Testis (tissue), 3 donors: ENCODE data around the gene CD34. TPM values are rescaled to one million over a fixed set of nuclear protein-coding genes. Genes with fewer than 3 reads are reported as not detected.

Experiments
- DNase-seq: peaks from one replicate; pipeline ENCODE4 v3.0.0-alpha.2; 2019
- H3K27ac ChIP-seq, 2 donors: fragments of 200-600 bp; sonication (generic); one replicate each; pipeline ENCODE4 v1.5.1; 2019
- H3K27me3 ChIP-seq: fragments of 200-600 bp; sonication (generic); one replicate; pipeline ENCODE4 v1.5.1; 2019
- H3K36me3 ChIP-seq: fragments of 200-600 bp; sonication (generic); one replicate; pipeline ENCODE4 v1.5.1; 2017; ENCODE audit warnings: low read depth; ENCODE audit errors: missing control alignments
- H3K4me1 ChIP-seq: fragments of 200-600 bp; sonication (generic); one replicate; pipeline ENCODE4 v1.5.1; 2019
- H3K4me3 ChIP-seq, 2 donors: fragments of 200-600 bp; sonication (generic); one replicate each; pipeline ENCODE4 v1.5.1; 2017 to 2019
- H3K9me3 ChIP-seq: fragments of 200-600 bp; sonication (generic); one replicate; pipeline ENCODE4 v1.5.1; 2017
- CTCF ChIP-seq, 3 experiments: fragments of 450-650 bp in 2 of 3; fragments of 200-600 bp in 1 of 3; sonication (generic) in 1 of 3; IDR thresholded peaks; one replicate each; pipeline ENCODE4 v1.5.1; 2016 to 2019; ENCODE audit warnings: antibody characterized with exemption in 3 of 3, mild to moderate bottlenecking in 2 of 3, moderate library complexity in 1 of 3
- POLR2A ChIP-seq: fragments of 450-650 bp; IDR thresholded peaks from one replicate; pipeline ENCODE4 v1.6.1; 2017; ENCODE audit warnings: antibody characterized with exemption, mild to moderate bottlenecking, moderate library complexity
- WGBS, 2 donors: methylation state at CpG; one replicate each; pipeline ENCODE4 v1.1.5; 2018; 5-methylcytosine and 5-hydroxymethylcytosine counted together
- intact Hi-C: fragments of 100-400 bp; cut with DNase I; formaldehyde crosslinking; loops from one replicate; pipeline ENCODE4 v1.15.1; 2023; ENCODE audit warnings: low total_unique reads
- polyA plus RNA-seq: library from polyadenylated mRNA; stranded (reverse); fragments of 350-450 nt; fragmentation: Illumina TruSeq; extraction: RNeasy Lipid Tissue Mini Kit (QIAGEN cat#74804); gene quantifications from one replicate; pipeline ENCODE4 v1.2.3, GENCODE V29; 2014; ENCODE audit warnings: low read depth, low replicate concordance; ENCODE audit not compliant: insufficient read depth
- total RNA-seq, 2 donors: library from RNA; depleted of rRNA; stranded (reverse); fragments of >200 nt; gene quantifications; one replicate each; pipeline ENCODE4 v1.2.3, GENCODE V29; 2016

Gene CD34
- total and polyA plus RNA-seq, 3 donors from 2014 or later, result 28.3 to 70.7 (median 32.5) TPM

GRCh38 chr1:207858806-207859205, 52.1 kb downstream of the CD34 start:
- Histone ChIP-seq H3K27me3 (no peaks in the 10 kb centered on the region), H3K36me3 (no peaks in the 10 kb centered on the region), H3K27ac (no peak overlapping the region), H3K4me1 (peaks cover under 1% of the 10 kb centered on the region), H3K4me3 (no peak overlapping the region), H3K9me3 (no peaks in the 10 kb centered on the region)
- intact Hi-C loops, result no loop called here
- no peak for DNase-seq
- WGBS, 2 donors, result 55 to 65% methylated on average over 4 of the region's 4 CpGs
- TF ChIP-seq CTCF (IDR thresholded peaks at IDR 0.05) (no peak), POLR2A (no peak)

- Histone ChIP-seq H3K36me3 (no peaks in the 10 kb centered on the region), H3K27me3 (no peaks in the 10 kb centered on the region), H3K9me3 (no peaks in the 10 kb centered on the region), H3K27ac (no peak overlapping the region), H3K4me3 (no peak overlapping the region), H3K4me1 (no peaks in the 10 kb centered on the region)
- WGBS, 2 donors, result 77 to 88% methylated on average over 1 of the region's 1 CpG
- DNase-seq, result no peak
- TF ChIP-seq POLR2A (no peak), CTCF (IDR thresholded peaks at IDR 0.05) (no peak)
- intact Hi-C loops, result no loop called here
Measured at GRCh38 chr1:207858281-207858680, 52.6 kb downstream of the CD34 start.

- H3K27ac ChIP-seq, result no peak overlapping the region
Measured at GRCh38 chr1:207857447-207857846, 53.5 kb downstream of the CD34 start.

GRCh38 chr1:207856276-207857023, 54.5 kb downstream of the CD34 start:
- H3K27ac ChIP-seq, result no peak overlapping the region
- TF ChIP-seq POLR2A, result no peak
- no peak for TF ChIP-seq CTCF (IDR thresholded peaks at IDR 0.05)
- no peaks in the 10 kb centered on the region for H3K9me3 ChIP-seq
- intact Hi-C loops, result no loop called here
- peaks cover 5% of the 10 kb centered on the region for H3K4me1 ChIP-seq
- no peak overlapping the region for H3K4me3 ChIP-seq
- H3K27me3 ChIP-seq, result no peaks in the 10 kb centered on the region
- WGBS, 2 donors, result 29 to 56% methylated on average over 1 of the region's 1 CpG
- no peaks in the 10 kb centered on the region for H3K36me3 ChIP-seq
- no peak for DNase-seq

More at GRCh38 chr1:207857447-207857846, 53.5 kb downstream of the CD34 start:
- 75 to 87% methylated on average over 7 of the region's 7 CpGs for WGBS, 2 donors
- no peaks in the 10 kb centered on the region for H3K27me3 ChIP-seq
- no peaks in the 10 kb centered on the region for H3K36me3 ChIP-seq
- no peak for TF ChIP-seq POLR2A
- TF ChIP-seq CTCF (IDR thresholded peaks at IDR 0.05), result no peak
- no peaks in the 10 kb centered on the region for H3K9me3 ChIP-seq
- DNase-seq, result no peak
- no peak overlapping the region for H3K4me3 ChIP-seq
- H3K4me1 ChIP-seq, result peaks cover 4% of the 10 kb centered on the region
- intact Hi-C loops, result no loop called here

GRCh38 chr1:207854001-207854400, 56.9 kb downstream of the CD34 start:
- H3K9me3 ChIP-seq, result no peaks in the 10 kb centered on the region
- no peak for DNase-seq
- no peak overlapping the region for H3K27ac ChIP-seq
- no peak overlapping the region for H3K4me3 ChIP-seq
- H3K27me3 ChIP-seq, result no peaks in the 10 kb centered on the region
- TF ChIP-seq POLR2A (no peak), CTCF (IDR thresholded peaks at IDR 0.05) (no peak)
- H3K36me3 ChIP-seq, result no peaks in the 10 kb centered on the region
- intact Hi-C loops, result no loop called here
- WGBS, 2 donors, result 89 to 93% methylated on average over 2 of the region's 2 CpGs
- H3K4me1 ChIP-seq, result peaks cover 10% of the 10 kb centered on the region
